ELR (cell line): ENCODE measurements around the gene PRMT5.
"Not testable (repeated sequence)": the region's sequence is repeated elsewhere in the genome, so short reads cannot be mapped to it uniquely, and the experiment has no call there.

Experiments used
- DNase-seq: peaks from one replicate; pipeline ENCODE4 v3.0.0-alpha.2; 2015; ENCODE audit warnings: low read depth

Gene PRMT5

DNA sequence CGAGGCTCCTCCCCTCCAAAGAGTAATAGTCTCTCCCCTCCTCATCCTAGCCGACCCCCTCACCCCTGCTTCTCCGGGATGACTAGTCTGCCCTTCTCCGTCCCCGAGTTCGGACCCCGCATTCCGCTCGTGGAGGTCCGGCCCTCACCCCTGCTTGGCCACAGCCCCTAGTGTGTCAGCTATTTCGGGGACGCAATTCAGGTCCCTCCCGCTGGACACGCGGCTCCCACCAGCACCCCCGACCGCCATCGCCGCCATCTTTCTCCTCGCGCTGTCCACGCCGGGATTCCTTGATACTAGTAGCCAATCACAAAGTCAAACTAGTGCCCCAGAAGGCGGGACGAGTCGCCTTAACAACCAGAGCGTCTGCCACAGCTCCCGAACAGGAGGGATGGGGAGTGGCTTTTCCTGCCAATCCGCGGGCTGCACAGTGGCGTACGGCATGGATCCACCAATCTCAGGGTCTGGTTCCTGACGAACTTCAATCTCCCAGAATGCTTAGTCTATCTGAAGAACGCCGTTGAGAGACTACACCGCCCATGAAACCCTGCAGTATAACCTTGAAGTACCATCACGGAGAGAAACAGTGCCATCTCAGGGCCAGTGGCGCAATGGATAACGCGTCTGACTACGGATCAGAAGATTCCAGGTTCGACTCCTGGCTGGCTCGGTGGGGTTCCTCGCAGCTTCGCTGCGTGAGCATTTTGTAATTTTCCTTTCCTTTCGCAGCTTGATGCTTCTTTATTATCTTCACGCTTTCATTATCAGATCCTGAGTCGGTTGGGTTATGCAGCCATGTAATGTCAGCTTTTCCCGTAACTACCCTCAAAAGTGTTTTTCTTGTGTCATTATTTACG is at the start of gene PRMT5:
Gene PRMT5, minus strand, starts transcription at position 273 of the 857 bp plus-strand sequence. Its CDS starts 15 bp downstream, at position 258.
- DNase-seq: peak; percentile 99

DNA sequence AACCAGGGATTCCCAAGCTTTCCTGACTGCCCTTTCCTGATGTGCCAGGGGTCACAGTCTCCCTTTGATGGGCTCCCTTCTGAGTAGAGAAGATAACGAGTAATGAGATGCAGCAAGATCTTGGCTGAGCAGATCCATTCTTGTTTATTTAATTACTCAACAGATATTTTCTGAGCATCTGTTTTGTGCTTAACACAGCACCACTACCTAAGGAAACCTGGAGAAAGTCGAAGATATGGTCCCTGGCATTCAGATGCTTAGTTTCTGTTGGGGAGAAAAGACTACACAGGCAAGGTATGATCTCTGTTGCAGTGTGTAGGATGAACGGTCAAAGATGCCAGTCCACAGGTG is 49.3 kb upstream of the PRMT5 start:
- DNase-seq: peak; percentile 30

DNA sequence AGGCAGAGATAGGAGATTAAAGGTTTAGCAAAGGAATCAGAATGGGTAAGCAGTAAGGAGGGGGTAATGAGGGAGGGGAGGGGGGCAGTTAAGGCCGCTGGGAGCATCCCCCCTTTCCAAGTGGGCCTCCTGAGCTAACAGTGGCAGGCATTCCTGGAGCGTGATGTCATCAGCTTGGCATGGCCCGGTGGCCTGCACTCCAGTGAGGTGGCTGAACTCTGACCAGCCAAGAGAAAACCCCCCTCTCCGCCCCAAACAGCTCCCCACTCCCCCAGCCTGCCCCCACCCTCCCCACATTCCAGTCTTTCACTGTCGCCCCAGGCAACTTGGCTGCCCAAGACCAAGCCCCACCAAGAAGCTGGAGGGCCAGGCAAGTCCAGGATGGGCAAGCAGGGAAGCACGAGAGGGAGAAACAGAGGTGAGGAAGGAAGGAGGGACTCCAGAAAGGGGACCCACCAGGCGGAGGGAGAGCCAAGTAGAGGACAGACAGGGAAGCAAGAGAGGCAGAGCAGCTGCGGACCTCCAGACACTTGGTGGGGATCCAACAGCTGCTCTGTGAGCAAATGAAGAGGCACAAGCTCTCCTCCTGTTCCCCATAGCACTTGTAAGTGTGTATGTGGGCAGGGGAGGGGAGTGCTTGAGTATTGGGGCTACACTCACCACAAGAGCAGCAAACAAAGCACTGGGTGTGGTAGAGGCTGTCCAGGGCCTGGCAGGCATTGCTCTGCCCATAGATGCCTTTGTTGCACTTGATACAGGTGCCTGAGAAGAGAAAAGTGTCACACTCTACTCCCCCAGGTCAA is 48.7 kb upstream of the PRMT5 start:
- peak; percentile 90 for DNase-seq

DNA sequence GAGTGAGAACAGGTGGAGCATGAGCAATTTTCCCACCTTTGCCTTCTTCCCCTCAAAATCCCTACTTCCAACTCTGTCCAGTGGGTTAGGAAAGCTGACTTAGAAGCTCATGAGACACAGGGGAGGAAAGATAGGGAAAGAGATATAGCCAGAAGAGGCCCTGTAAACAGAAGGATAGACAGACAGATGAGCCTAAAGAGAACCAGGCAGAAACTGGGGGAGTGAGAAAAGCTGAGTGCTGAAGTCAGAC is 48.2 kb upstream of the PRMT5 start:
- no peak for DNase-seq

DNA sequence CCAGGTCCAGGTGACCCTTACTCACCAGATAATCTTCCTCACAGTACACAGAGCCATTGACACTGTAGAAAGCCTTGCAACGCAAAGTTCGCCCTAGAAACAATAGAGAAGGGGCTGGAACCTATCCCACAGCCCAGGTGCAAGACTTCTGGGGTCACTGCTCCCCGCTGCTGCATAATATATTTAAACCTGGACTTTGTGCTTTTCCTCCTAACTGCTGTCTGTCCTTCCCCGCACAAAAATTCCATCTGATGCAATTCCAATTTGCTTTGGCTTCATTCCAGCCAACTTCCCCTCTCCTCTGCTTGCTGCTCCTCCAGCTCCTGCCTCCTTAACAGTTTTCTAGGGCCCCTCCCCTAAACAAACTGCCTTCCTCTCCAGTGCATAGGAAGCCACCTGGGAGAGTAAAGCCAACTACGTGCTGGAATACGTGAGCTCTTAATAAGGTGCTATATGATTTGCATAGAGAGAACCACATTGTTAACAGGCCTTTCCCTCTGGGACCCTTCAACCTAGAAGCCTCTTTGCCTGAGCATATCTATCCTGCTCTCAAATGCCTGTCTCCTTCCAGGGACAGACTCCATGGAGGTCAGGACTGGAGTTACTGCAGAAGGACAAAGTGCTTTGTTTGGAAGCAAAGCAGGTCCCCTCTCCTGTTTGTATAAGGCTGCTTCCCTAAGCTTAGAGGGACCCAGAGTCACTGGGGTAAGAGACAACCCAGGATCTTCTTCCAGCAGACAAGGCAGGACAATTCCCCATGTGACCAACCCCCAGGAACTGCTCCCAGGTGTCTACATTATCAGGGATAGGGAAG is 47.7 kb upstream of the PRMT5 start:
- DNase-seq: peak; percentile 59

DNA sequence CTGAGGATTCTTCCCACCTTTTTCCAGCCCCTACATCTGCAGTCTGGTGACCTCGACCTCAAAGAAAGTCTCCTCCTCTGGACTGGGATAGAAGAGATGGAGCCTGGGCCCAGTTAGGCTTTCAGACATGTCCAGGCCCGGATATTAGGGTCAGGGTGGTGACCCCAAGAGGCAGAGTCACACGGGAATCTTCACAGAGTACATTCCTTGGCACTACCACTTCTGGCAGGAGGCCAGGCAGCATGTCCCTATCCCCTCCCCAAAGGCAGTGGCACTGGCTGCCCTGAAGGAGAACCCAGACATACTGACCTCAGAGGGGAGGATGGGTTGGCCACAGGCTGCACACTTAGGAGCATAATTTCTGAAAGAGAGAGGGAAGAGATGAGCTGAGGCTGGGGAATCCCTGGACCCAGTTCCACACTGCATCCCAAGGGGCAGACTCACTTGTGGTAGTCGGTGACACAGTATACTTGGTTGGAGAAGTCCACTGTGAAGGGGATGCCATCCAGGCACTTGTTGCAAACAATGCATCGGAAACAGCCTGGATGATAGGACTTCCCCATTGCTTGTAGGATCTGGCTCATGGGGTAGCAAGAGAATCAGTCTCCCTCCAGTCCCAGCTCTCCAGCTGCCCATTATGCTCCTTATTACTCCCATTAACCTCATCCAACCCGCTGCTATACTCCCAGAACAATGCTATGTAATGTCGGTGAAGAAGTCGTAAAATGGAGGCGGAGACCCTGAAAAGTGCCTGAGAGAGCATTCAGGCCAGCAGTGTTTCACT is 45.5 kb upstream of the PRMT5 start:
- peak; percentile 63 for DNase-seq

DNA sequence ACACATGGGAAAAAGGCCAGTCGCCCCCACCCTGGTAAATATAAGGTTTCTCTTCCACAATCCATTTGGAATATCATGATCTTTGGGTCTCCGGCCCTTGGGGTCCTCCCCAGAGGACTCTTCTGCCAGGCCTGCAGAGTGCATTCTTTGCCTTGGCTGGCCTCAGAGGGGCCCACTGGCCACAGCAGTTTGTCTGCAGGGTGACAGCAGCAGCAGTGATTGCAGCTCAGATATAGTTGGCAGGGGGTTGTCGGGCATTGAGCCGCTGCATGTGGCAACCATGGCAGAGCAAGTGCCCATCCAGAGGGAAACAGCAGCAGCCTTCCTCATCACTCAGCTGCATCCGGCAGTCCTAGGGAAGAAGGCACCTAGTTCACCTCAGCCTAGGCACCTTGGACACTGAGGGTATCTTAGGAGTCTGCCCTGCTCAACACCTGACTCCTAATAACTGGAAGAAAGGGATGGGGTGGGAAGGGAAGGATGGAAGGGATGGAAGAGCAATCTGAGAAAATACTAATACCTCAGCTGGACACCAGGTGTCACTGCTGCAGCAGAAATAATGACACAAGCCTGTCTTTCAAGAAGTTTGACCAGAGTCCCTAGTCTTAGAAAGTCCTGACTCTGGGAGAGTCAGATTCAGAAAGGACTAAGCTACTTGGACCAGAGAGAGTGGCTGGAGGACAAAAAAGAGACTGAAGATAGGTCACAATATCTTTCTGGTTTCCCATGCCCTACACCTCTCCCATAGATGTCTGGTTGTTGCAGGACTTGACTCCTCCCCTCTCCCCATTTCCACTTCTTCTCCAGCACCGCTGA is 44.2 kb upstream of the PRMT5 start:
- peak; percentile 78 for DNase-seq

DNA sequence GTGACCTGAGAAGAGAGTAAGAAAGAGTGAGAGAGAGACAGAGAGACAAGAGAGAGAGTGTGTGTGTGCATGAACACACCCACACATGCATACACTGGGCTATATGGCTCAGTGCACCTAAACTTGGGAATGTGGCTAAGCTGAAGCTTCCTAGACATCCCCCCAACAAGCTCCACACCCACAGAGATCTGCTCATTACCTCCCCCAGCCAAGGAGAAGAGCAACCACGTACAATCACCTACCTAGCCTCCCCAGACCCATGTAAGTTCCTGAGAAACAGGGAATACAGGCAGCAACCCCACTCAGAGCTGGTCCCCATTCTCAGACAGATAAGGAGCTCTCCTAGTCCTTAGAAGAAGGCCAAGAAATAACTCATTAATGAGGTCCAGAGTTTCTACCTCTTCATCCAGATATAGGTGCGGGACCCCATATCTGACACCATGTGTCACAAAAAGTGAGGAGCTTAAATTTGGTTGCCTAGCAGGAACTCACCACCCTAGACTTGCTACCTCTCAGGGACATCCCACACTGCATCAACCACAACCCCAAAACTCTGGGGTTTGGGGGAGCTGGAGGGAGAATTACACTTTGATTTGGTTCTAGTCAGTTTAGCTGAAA is 43.2 kb upstream of the PRMT5 start:
- no peak for DNase-seq

DNA sequence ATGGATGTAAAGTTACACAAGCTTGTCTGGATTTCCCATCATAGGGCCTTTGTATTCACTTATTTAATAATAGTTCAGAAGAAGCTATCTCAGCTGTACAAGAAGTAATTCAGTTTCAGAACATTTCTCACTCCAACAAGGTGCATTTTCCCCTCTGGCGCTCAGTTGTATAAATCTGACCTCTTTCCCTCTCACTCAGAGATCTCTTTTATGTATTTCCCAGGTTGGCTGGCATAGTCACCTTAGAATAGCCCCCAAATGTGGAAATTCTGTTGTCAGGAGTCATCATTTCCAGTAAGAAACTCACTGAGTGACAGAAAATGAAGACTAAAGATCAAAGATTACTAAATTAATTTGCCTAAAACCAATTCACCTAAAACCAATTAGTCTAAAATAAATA is 42.0 kb upstream of the PRMT5 start:
- no peak for DNase-seq

DNA sequence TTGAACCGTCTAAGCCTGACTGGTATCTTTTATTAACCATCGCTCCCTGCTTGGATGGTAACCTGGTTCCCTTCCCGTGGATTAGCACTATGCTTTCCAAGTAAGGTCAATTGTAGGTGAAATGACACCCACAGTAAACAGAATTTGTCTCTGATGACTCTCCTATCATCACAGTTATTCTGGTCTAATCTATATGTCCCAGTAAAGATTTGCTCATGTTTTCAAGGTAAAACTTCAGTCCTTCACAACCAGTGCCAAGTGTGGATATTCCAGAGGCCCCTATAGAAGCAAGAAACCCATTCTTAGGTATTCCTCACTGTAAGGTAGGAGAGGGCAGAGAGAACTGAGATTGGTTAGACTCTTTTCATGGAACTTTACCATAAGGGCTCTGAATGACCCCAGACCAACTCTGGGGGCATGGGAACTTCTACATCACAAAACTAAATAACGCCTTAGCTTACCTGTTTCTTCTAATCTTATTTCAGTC is 37.6 kb upstream of the PRMT5 start:
- no peak for DNase-seq

DNA sequence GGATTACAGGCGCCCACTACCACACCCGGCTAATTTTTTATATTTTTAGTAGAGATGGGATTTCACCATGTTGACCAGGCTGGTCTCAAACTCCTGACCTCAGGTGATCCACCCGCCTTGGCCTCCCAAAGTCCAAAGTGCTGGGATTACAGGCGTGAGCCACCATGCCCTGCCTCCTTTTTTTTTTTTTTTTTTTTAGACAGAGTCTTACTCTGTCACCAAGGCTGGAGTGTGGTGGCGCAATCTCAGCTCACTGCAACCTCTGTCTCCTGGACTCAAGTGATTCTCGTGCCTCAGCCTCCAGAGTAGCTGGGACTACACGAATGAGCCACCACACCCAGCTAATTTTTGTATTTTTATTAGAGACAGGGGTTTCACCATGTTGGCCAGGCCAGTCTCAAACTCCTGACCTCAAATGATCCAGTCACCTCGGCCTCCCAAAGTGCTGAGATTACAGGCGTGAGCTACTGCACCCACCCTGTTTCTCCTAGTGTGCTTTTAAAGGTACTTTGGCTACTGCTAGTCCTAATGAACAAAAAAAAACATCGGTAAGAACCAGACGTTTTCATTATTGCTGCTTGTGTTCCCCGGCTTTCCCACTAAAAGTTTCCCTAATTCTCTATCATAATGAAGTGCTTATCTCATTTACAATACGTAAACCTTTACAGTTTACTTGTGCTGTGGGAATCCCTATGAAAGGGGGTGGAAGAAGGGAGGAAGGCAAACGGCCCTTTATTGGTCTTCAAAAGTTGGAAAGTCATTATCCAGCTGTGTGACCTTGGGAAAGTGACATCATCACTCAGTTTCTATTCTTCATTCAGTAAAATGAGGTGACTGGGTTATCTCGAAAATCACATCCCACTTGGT is 37.0 kb upstream of the PRMT5 start:
- DNase-seq: not testable (repeated sequence)

DNA sequence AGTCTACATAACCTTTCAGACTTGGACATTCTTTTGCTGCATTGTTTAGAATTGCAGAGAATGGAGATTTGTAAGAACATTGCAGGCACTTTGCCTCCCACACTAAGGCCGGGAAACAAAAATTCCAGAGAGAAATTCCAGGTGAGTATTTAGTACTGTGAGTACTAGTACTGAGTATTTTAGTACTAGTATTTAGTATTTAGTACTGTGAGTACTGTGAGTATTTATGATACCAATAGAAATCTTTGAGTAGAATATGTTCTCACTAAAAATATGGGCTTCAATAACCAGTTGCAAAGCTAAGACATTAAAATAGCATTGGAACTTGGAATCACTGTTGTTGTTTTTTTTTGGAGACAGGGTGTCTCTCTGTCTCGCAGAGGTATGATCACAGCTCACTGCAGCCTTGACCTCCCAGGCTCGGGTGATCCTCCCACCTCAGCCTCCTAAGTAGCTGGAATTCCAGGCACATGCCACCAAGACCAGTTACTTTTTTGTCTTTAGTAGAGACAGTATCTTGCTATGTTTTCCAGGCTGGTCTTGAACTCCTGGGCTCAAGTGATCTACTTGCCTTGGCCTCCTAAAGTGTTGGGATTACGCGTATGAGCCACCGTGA is 33.0 kb upstream of the PRMT5 start:
- no peak for DNase-seq

DNA sequence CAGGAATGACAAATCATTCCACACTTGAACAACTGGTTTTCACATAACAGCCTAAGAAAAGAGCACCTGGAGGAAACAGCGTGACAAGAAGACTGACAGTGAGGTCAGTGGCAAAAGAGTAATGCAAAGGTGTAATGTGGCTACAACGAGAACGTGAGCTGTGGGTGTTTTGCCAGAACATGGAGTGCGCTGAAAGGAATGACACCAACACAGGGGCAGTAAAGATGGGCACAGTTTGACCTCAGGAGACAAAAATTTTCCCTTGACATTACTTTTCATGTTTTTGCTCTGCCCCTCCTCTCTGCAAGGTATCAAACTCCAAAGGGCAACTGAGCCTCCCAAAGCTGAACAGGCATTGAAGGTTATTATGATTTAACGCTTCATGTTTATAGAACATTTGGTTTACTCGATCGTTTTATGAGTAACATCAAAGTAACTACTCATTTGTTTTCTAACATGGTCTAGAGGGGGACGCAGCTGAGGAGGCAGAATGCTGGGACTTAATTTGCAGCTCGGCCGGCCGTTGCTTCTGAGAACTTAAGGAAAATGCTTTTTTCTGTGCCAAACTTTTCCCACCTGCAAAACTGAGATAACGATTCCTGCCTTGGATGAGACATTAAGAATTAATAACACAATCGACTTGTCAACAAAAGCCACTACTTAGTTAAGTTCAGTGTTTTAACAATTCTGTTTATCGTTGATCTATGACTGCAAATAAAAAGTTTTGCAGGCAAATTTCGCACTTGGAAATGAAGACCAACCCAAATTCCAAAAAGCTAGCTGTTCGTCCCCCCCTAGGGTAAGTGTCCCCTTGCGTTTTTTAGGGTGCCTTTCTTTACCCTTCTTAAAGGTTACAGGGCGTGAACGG is 26.8 kb upstream of the PRMT5 start:
- no peak for DNase-seq

DNA sequence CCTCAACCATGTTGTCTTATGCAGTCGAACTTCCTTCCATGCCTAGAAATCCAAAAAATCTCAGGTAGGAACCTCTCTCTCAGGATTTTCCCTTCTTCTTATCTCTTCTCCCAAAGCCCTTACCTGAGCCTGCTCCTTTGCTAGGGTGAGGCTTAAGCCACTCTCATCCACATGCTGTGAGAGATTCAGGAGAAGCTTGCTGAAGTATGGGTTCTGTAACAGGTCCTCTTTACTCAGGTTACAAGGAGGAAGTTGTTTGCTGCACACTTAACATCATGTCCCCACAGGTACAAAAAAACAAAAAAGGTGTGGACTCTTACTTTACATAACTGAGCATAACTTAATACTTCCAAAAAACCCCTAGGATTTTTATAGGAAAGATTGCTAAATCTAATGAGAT is 23.2 kb upstream of the PRMT5 start:
- DNase-seq: no peak

DNA sequence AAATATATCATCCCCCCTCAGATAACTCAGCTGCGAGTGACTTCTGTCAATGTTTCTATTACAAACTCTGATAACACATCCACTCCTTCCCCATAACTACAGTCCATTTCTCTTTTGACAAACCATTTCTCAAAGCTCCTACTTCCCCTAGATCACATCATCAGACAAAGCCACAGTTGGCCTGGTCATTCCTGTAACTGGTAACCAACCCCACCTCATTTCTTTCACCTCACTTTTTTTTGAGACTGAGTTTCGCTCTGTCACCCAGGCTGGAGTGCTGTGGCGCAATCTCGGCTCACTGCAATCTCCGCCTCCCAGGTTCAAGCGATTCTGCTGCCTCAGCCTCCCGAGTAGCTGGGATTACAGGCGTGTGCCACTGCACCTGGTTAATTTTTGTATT is 22.6 kb upstream of the PRMT5 start:
- DNase-seq: not testable (repeated sequence)

DNA sequence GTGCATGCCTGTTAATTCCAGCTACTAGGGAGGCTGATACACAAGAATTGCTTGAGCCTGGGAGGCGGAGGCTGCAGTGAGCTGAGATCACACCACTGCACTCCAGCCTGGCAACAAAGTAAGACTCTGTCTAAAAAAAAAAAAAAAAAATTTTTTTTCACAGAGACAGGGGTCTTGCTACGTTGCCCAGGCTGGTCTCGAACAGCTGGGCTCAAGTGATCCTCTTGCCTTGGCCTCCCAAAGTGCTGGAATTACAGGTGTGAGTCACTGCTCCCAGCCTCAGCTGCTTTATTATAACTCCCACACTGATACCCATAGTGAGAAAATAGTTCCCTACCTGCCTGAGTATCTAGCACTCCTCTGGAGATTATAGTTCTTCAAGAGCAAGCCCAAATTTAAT is 16.5 kb upstream of the PRMT5 start:
- DNase-seq: no peak

DNA sequence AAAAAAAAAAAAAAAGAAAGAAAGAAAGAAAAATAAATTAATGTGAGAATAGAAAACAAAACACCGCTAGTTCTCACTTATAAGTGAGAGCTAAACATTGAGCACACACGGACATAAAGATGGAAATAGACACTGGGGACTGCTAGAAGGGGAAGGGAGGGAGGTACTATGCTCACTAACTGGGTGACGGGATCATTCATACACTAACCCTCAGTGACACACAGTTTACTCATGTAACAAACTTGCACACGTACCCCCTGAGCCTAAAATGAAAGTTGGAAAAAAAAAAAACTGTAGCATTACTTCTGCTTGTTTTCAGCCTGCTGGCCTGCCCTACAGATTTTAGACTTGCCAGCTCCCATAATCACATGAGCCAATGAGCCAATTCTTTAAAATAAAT is 10.5 kb upstream of the PRMT5 start:
- peak; percentile 83 for DNase-seq

DNA sequence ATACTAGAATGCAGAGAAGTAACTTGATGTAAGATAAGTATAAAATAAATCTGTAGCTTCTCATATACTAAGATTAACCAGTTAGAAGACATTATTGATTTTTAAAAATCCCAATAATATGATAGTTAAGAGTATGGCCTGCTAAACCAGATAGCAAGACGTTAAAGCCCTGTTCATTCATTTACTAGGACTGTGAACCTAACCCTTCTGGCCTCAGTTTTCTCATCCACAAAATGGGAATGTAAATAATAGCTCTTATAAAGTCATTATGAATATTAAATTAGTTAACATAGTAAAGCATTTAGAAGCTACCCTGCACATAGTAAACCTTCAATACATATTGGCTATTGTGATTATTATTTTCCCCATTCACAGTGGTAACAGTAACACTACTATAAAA is 6.0 kb upstream of the PRMT5 start:
- no peak for DNase-seq
